ENCODE data around the gene PYGO2. TPM values are rescaled to one million over a fixed set of nuclear protein-coding genes. Genes with fewer than 3 reads are reported as not detected.
"Not testable (repeated sequence)": the region's sequence is repeated elsewhere in the genome, so short reads cannot be mapped to it uniquely, and the experiment has no call there.

PYGO2 gene
- total RNA-seq, 1 donor from 2014 or later, result 19.2 TPM

DNA sequence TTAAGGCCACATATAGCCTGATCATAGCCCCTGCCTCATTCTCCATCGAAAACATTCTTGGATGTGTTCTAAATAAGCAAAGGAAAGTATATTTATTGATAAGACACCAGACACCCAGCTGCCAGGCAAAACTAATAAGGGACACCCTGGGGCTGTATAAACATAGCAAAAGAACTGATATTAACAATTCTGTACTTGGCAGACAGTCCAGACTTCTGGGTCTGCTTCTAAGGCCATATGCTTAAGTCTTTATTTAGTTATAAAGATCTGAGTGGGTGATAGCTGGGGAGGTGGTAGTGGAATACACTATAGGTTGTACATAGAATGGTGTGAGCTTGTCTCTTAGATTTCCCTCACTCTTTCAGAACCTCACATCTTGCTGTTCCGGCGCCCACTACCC lies 16.8 kb upstream of the PYGO2 start:
- Histone ChIP-seq H3K27ac (no peak overlapping the region), H3K9me3 (no peaks in the 10 kb centered on the region), H3K27me3 (no peaks in the 10 kb centered on the region), H3K4me1 (peaks cover 10% of the 10 kb centered on the region), H3K4me3 (no peak overlapping the region), H3K36me3 (no peaks in the 10 kb centered on the region)
- intact Hi-C loops (cut with DNase I), result no loop called here
- TF ChIP-seq POLR2A (IDR thresholded peaks at IDR 0.05), result no peak
- no peak for DNase-seq (ENCODE audit: extremely low spot score in 2 of 2)

DNA sequence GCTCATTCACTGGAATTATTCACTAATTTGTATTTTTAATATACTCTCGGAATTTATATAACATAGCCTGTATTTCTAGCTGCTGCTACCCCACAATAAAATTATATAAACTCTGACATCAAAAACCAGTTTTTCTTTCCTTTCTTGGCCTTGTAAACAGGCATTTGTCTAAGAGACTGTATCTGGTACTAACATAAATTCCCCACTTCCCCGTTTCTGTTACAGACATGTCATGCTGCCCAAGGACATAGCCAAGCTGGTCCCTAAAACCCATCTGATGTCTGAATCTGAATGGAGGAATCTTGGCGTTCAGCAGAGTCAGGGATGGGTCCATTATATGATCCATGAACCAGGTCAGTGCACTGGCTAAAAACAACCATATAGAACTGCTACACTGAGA lies 16.2 kb upstream of the PYGO2 start:
- H3K4me3 ChIP-seq; H3K9me3 ChIP-seq; DNase-seq (ENCODE audit: extremely low spot score in 2 of 2); H3K27ac ChIP-seq; intact Hi-C loops (cut with DNase I); H3K27me3 ChIP-seq; H3K36me3 ChIP-seq: not testable (repeated sequence)
- H3K4me1 ChIP-seq, result peaks cover 16% of the 10 kb centered on the region

DNA sequence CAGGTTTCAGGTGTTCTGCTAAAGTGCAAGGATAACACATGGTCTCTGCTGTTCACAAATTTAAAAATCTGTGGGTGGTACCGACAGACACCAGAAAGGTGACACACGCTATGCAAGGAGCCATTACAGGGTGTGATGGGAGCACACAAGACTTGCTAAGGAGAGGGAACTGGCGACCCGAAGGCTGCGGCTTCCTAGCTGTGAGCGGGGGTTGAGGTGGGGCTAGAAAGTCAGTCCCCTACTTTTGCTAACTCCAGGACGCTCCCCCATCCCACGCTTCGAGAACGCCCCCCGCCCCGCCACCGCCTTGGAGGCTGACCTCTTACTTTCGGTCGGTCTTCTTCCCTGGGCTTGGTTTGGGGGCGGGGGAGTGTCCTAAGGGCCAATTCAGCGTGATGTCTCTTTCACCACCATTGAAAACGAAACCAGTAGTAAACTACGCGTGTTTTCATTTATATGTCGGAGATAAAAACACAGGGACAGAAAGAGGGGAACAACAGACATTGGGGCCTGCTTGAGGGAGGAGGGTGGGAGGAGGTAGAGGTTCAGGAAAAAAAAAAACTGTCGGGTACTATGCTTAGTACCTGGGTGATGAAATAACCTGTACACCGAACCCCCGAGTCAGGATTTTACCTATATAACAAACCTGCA lies 14.0 kb upstream of the PYGO2 start:
- intact Hi-C loops (cut with DNase I), result no loop called here
- H3K27ac ChIP-seq, result peak overlapping the region; percentile 99
- TF ChIP-seq POLR2A (IDR thresholded peaks at IDR 0.05), result no peak
- TF ChIP-seq, protein P1, sequence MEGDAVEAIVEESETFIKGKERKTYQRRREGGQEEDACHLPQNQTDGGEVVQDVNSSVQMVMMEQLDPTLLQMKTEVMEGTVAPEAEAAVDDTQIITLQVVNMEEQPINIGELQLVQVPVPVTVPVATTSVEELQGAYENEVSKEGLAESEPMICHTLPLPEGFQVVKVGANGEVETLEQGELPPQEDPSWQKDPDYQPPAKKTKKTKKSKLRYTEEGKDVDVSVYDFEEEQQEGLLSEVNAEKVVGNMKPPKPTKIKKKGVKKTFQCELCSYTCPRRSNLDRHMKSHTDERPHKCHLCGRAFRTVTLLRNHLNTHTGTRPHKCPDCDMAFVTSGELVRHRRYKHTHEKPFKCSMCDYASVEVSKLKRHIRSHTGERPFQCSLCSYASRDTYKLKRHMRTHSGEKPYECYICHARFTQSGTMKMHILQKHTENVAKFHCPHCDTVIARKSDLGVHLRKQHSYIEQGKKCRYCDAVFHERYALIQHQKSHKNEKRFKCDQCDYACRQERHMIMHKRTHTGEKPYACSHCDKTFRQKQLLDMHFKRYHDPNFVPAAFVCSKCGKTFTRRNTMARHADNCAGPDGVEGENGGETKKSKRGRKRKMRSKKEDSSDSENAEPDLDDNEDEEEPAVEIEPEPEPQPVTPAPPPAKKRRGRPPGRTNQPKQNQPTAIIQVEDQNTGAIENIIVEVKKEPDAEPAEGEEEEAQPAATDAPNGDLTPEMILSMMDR (IDR thresholded peaks at IDR 0.05), result no peak
- TF ChIP-seq POLR2AphosphoS5 (IDR thresholded peaks at IDR 0.05; ENCODE audit: insufficient read depth in 1 of 2, low read depth in 1 of 2), result no peak
- DNase-seq (ENCODE audit: extremely low spot score in 2 of 2), result no peak
- H3K4me1 ChIP-seq, result peaks cover 29% of the 10 kb centered on the region
- no peaks in the 10 kb centered on the region for H3K9me3 ChIP-seq
- no peaks in the 10 kb centered on the region for H3K27me3 ChIP-seq
- H3K4me3 ChIP-seq, result peak overlapping the region; percentile 66 to 72
- no peaks in the 10 kb centered on the region for H3K36me3 ChIP-seq

DNA sequence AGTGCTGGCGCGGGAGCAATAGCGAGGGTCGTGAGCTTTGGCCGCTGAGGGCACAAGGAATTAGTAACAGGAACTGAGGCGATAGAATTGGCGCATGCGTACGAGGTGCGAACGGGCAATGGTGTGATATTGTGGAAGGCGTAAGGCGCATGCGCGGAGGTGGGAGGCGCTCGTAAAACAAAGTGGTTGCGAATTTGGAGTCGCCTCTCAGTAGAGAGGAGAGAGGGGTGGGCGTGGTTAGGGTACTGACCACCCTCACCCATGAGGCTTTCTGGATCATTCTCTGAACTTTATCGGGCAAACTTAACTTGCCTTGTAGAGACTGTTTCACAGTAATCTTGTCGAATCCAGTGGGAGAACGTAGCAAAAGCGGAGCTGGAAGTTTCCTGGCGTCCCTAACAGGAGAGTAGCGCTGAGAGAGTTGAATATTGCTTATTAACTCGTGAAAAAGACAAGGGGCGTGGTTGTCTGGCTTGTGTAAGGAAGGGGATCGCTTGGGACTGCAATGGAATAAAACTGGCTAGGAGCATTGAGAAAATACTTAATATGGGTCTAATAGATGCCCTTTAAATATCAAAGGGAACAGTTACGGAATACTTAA lies 13.3 kb upstream of the PYGO2 start:
- DNase-seq (ENCODE audit: extremely low spot score in 2 of 2), result no peak
- TF ChIP-seq POLR2AphosphoS5 (IDR thresholded peaks at IDR 0.05; ENCODE audit: insufficient read depth in 1 of 2, low read depth in 1 of 2) (peak; percentile 75 to 87), POLR2A (IDR thresholded peaks at IDR 0.05) (peak in 1 of 2 donors; percentile 74)
- TF ChIP-seq, protein P1 (IDR thresholded peaks at IDR 0.05), result no peak
- peak overlapping the region; percentile 99 for H3K27ac ChIP-seq
- no peaks in the 10 kb centered on the region for H3K36me3 ChIP-seq
- H3K9me3 ChIP-seq, result no peaks in the 10 kb centered on the region
- peaks cover 35% of the 10 kb centered on the region for H3K4me1 ChIP-seq
- no peaks in the 10 kb centered on the region for H3K27me3 ChIP-seq
- H3K4me3 ChIP-seq, result peak overlapping the region; percentile 66 to 72
- intact Hi-C loops (cut with DNase I), result no loop called here

DNA sequence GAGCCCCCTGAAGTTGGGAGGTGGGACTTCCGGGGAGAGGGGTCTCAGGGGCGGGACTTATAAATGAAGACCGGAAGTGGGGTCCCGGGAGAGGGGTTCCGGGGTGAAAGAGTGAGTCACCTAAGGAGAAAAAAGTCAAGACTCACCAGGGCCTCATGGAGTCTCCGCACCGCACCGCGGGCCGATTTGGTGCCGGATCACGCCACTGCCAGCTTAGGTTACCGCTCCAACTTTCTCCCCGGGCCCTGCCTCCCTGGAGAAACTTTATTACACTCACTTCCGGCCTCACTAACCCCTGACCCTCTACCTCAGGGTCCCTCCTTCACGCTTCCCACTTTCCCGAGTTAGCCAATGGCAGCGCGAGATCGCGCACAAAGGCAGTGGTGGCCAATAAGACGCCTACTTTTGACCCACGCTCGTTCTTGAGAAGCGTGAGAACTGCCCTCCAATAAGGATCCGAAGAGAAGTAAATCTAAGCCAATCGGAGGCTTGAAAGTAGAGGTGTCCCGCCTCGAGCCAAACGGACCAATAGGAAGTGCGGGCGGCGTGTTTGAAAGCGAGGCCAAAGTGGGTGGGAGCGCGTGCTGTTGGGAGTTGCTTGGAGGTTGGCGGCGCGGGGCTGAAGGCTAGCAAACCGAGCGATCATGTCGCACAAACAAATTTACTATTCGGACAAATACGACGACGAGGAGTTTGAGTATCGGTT lies 12.7 kb upstream of the PYGO2 start, which contains the start of gene CKS1B:
Gene CKS1B (plus strand): TSS at position 580 of the 706 bp plus-strand sequence. CDS start 65 bp downstream, at position 645.
- Histone ChIP-seq H3K27ac (peak within 1 kb of the TSS; percentile 99), H3K27me3 (no peaks in the 10 kb centered on the region), H3K4me3 (peak within 1 kb of the TSS; percentile 66 to 72), H3K36me3 (no peaks in the 10 kb centered on the region), H3K4me1 (peaks cover 41% of the 10 kb centered on the region), H3K9me3 (no peaks in the 10 kb centered on the region)
- peak in 1 of 2 donors; percentile 100 for DNase-seq (ENCODE audit: extremely low spot score in 2 of 2)
- intact Hi-C loops (cut with DNase I), result no loop called here
- TF ChIP-seq, protein P1 (IDR thresholded peaks at IDR 0.05), result no peak
- TF ChIP-seq POLR2AphosphoS5 (IDR thresholded peaks at IDR 0.05; ENCODE audit: insufficient read depth in 1 of 2, low read depth in 1 of 2) (peak in 1 of 2 donors; percentile 97), POLR2A (IDR thresholded peaks at IDR 0.05) (peak in 1 of 2 donors; percentile 56)
